ENCODE results near the gene PCDHGA9. TPM values are rescaled to one million over a fixed set of nuclear protein-coding genes. Genes with fewer than 3 reads are reported as not detected.
A peak's percentile ranks its signal among the peaks of the same experiment; 100 is the strongest.
"Not testable (repeated sequence)": the region's sequence is repeated elsewhere in the genome, so short reads cannot be mapped to it uniquely, and the experiment has no call there.

Gene PCDHGA9
- total RNA-seq, 4 donors from 2014 or later, result 0.95 to 4.0 (median 1.5) TPM

DNA sequence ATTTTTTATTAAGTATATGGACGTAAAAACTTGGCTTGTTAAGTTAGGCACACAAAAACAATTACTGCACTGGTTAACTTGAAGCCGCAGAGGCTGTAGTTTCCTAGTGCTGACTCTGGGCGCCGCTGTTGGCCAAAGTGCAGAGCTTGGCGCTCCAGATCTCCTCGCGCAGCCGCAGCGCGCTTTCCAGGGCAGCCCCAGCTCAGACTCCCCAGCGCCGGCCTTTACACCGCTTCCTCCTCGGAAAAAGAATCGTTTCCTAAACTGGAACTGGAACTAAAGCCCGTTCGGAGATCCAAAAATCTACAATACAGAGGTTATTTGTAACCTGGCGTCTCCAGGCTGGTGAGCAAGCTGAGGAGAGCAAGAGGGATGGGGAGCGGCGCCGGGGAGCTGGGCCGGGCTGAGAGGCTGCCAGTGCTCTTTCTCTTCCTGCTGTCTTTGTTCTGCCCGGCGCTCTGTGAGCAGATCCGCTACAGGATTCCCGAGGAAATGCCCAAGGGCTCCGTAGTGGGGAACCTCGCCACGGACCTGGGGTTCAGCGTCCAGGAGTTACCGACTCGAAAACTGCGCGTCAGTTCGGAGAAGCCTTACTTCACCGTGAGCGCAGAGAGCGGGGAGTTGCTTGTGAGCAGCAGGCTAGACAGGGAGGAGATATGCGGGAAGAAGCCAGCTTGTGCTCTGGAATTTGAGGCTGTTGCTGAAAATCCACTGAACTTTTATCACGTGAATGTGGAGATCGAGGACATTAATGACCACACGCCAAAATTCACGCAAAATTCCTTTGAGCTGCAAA is 4.6 kb upstream of the PCDHGA9 start, which contains the start of gene PCDHGB5:
TSS of gene PCDHGB5 (plus strand) at position 192 of the 796 bp plus-strand sequence. CDS start at position 373, 181 bp downstream.
- H3K9me3 ChIP-seq; intact Hi-C loops (cut with DNase I; ENCODE audit: low total_unique reads); in situ Hi-C loops (cut with MboI; ENCODE audit: low sequenced_read_pairs in 4 of 4); H3K36me3 ChIP-seq: not testable (repeated sequence)
- H3K4me3 ChIP-seq, result peak within 1 kb of the TSS; percentile 50 to 58 (median 52)
- H3K4me1 ChIP-seq, result peaks cover 9 to 13% of the 10 kb centered on the region in 2 donors
- H3K27me3 ChIP-seq, result peaks cover 0 to 11% (median 4%) of the 10 kb centered on the region in 3 donors
- peak; percentile 82 to 86 for ATAC-seq
- H3K27ac ChIP-seq, result peak within 1 kb of the TSS; percentile 59 to 71 (median 67)
- DNase-seq, result peak in 1 of 2 donors; percentile 41
- TF ChIP-seq POLR2A (IDR thresholded peaks at IDR 0.05) (peak in 1 of 2 donors; percentile 39), CTCF (IDR thresholded peaks at IDR 0.05 in 4 of 5, conservative IDR thresholded peaks at IDR 0.05 in 1 of 5) (peak; percentile 60 to 81 (median 66))

DNA sequence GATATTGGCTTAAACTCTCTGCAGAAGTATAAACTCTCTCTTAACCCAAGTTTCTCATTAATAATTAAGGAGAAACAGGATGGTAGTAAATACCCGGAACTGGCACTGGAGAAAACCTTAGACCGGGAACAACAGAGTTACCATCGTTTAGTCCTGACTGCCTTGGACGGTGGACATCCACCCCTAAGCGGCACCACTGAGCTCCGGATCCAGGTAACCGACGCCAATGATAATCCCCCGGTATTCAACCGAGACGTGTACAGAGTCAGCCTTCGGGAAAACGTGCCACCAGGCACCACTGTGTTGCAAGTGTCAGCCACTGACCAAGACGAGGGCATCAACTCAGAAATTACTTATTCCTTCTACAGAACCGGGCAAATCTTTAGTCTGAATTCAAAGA is 4.0 kb upstream of the PCDHGA9 start:
- H3K27ac ChIP-seq, result peak overlapping the region in 1 of 4 donors; percentile 15
- H3K9me3 ChIP-seq, result peaks cover 0 to 6% (median 0%) of the 10 kb centered on the region in 3 donors
- no peak for DNase-seq
- peaks cover 0 to 11% (median 4%) of the 10 kb centered on the region in 3 donors for H3K27me3 ChIP-seq
- in situ Hi-C loops (cut with MboI; ENCODE audit: low sequenced_read_pairs in 4 of 4) (no loop called here), intact Hi-C loops (cut with DNase I; ENCODE audit: low total_unique reads) (no loop called here)
- TF ChIP-seq POLR2A (IDR thresholded peaks at IDR 0.05), result no peak
- TF ChIP-seq CTCF (IDR thresholded peaks at IDR 0.05 in 4 of 5, conservative IDR thresholded peaks at IDR 0.05 in 1 of 5), result peak in 2 of 5 experiments; percentile 14 to 38
- H3K36me3 ChIP-seq, result peaks cover 0 to 4% of the 10 kb centered on the region in 2 donors
- H3K4me3 ChIP-seq, result peak overlapping the region; percentile 11 to 44 (median 32)
- H3K4me1 ChIP-seq, result peaks cover 11 to 17% of the 10 kb centered on the region in 2 donors
- peak in 1 of 2 donors; percentile 35 for ATAC-seq

DNA sequence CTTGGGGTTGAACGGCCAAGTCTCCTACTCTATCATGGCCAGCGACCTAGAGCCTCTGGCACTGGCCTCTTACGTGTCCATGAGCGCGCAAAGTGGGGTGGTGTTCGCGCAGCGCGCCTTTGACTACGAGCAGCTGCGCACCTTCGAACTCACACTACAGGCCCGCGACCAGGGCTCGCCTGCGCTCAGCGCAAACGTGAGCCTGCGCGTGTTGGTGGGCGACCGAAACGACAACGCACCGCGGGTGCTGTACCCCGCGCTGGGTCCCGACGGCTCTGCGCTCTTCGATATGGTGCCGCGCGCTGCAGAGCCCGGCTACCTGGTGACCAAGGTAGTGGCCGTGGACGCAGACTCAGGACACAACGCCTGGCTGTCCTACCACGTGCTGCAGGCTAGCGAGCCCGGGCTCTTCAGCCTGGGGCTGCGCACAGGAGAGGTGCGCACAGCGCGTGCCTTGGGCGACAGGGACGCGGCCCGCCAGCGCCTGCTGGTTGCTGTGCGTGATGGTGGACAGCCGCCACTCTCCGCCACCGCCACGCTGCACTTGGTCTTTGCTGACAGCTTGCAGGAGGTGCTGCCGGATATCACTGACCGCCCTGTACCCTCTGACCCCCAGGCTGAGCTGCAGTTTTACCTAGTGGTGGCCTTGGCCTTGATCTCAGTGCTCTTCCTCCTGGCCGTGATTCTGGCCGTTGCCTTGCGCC is 2.9 kb upstream of the PCDHGA9 start:
- DNase-seq, result no peak

GRCh38 chr5:141403387-141403786 is 809 bp downstream of the PCDHGA9 start:
- H3K36me3 ChIP-seq, result peaks cover 0 to 4% of the 10 kb centered on the region in 2 donors
- peaks cover 0 to 6% (median 0%) of the 10 kb centered on the region in 3 donors for H3K9me3 ChIP-seq
- TF ChIP-seq CTCF (IDR thresholded peaks at IDR 0.05 in 4 of 5, conservative IDR thresholded peaks at IDR 0.05 in 1 of 5) (no peak), POLR2A (IDR thresholded peaks at IDR 0.05) (no peak)
- in situ Hi-C loops (cut with MboI; ENCODE audit: low sequenced_read_pairs in 4 of 4), result no loop called here
- ATAC-seq, result no peak
- peak overlapping the region in 2 of 4 donors; percentile 29 to 41 for H3K4me3 ChIP-seq
- intact Hi-C loops (cut with DNase I; ENCODE audit: low total_unique reads), result no loop called here
- DNase-seq, result no peak
- peaks cover 0 to 4% (median 0%) of the 10 kb centered on the region in 3 donors for H3K27me3 ChIP-seq
- peaks cover 14 to 15% of the 10 kb centered on the region in 2 donors for H3K4me1 ChIP-seq
- H3K27ac ChIP-seq, result no peak overlapping the region

More for the DNA sequence above, 2.9 kb upstream of the PCDHGA9 start:
- TF ChIP-seq POLR2A (IDR thresholded peaks at IDR 0.05), result no peak
- TF ChIP-seq CTCF (IDR thresholded peaks at IDR 0.05 in 4 of 5, conservative IDR thresholded peaks at IDR 0.05 in 1 of 5), result no peak
- no peak for ATAC-seq
- H3K4me3 ChIP-seq, result peak overlapping the region in 2 of 4 donors; percentile 17 to 44
- H3K27me3 ChIP-seq, result peaks cover 0 to 6% (median 4%) of the 10 kb centered on the region in 3 donors
- H3K27ac ChIP-seq, result no peak overlapping the region
- in situ Hi-C loops (cut with MboI; ENCODE audit: low sequenced_read_pairs in 4 of 4), result no loop called here
- peaks cover 0 to 6% (median 0%) of the 10 kb centered on the region in 3 donors for H3K9me3 ChIP-seq
- intact Hi-C loops (cut with DNase I; ENCODE audit: low total_unique reads), result no loop called here
- H3K4me1 ChIP-seq, result peaks cover 11 to 17% of the 10 kb centered on the region in 2 donors
- peaks cover 0 to 4% of the 10 kb centered on the region in 2 donors for H3K36me3 ChIP-seq

Data from gastrocnemius medialis (tissue), 4 donors.